HS-5 (cell line): ENCODE data around the gene MAST2.

Experiments used
- DNase-seq: peaks from one replicate; pipeline ENCODE4 v3.0.0-alpha.2; 2012; ENCODE audit warnings: low read depth

MAST2 gene

GRCh38 chr1:45982359-45982758 lies 178.9 kb downstream of the MAST2 start:
- DNase-seq: no peak

DNA sequence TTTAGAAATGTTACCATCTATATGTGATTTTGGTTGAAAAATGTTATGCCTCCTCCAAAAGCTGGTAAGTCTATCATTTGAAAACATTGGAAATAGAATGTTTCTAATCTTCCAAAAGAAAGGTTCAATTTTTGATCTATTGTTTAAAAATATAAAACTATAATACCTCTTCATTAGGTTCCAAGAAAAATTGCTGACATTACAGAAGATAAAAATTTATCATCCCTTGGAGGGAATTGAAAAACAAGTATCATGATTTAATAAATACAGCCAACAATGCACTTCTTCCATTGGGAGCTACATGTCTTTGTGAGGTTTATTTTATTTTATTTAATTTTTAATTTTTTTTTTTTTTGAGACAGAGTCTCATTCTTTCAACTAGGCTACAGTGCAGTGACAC lies 180.6 kb downstream of the MAST2 start:
- DNase-seq: no peak

- no peak for DNase-seq
These were observed 183.8 kb downstream of the MAST2 start for GRCh38 chr1:45987204-45987603.

DNA sequence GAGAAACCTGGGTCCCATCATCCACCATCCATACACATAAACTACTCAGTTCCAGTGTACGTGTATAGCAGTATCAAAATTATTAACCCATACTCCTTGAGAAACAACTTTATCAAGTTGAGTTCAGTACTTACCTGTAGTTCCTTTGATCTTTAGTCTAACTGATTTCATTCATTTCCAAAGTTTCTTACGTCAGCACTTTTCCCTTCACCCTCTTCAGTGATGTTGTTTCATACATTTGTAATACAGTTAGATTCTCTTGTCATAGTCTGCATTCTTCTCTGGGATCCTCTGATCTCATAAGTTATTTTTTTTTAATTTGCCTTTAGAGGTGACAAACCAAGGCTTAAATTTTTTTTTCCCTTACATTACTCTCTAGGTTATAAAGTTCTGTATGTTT lies 185.8 kb downstream of the MAST2 start:
- no peak for DNase-seq

DNA sequence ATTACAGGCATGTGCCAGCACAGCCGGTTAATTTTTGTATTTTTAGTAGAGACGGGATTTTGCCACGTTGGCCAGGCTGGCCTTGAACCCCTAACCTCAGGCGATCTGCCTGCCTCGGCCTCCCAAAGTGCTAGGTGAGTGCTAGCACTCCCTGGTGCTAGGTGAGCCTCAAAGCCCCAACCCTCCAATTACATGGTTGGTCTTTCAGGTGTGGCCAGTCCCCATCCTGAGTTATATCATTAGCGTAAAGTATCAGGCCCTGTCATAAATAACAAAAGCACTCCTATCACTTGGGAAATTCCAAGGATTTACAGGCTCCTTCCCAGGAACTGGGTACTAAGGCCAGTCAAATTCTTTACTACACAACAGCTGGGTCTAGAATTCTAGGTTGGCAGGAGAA lies 191.0 kb downstream of the MAST2 start:
- no peak for DNase-seq

- no peak for DNase-seq
These were observed 191.9 kb downstream of the MAST2 start for GRCh38 chr1:45995298-45995697.

- no peak for DNase-seq
These were observed 194.7 kb downstream of the MAST2 start for GRCh38 chr1:45998020-45998617.

- no peak for DNase-seq
These were observed 196.1 kb downstream of the MAST2 start for GRCh38 chr1:45999507-45999906.

- no peak for DNase-seq
These were observed 197.8 kb downstream of the MAST2 start for GRCh38 chr1:46001081-46001785.

DNA sequence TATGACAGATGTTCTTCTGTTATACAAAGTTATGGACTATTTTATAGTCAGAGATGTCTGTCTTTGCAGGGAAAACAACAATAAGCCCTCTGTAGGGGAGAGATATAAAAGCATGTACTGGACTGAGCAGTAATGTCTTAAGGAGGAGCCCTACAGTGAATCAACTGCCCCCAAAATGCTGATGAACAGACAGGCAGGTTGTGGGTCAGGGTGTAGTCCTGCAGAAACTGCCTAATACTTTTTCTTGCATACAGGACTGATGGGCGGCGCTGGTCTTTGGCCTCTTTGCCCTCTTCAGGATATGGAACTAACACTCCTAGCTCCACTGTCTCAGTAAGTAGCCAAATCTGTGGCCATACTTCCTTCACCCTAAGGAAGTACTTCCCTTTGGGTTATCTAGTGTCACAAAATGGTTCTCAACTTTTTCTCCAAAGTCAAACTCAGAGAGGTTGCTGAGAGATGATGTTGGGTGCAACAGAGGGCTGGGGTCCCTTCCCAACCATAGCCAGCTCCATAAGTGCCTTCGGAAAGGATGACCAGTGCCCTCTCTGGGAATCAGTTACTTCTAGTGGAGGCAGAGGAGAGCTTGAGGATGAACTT lies 199.2 kb downstream of the MAST2 start:
- DNase-seq: no peak

- DNase-seq: no peak
These were observed 199.9 kb downstream of the MAST2 start for GRCh38 chr1:46003315-46003714.

DNA sequence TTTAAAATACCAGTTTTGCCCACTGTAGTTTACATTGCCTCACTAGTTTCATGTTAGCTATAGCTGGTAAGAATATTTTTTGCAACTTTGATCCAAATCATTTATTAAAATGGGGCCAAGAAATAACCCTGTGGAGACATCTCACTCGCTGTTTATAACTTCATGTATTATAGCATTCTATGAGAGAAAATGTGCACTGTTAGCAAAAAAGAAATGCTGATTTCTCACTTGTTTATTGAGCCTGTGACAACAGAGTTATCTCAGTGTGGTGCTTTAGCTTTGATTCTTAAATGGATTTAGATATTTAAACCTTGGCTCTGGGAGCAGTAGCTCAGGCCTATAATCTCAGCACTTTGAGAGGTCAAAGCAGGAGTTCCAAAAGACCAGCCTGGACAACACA lies 201.1 kb downstream of the MAST2 start:
- DNase-seq: no peak

DNA sequence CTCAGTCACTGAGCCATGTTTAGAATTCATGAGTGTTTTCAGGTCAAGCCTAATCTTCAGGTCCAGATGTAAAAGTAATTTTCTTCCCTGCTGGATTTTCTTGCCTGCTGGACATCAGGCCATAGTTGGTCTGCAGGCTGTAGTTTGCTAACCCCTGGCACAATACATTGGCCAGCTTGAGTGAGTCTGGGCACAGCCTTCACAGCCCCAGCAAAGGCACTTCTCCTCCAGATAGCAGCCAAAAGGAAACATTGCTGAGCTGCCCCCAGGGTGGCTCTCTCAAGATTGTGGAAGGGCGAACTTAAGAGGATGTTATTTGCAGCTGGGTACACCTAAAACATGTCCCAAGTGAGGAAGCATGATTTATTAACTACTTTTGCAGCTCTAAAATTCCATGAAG lies 202.2 kb downstream of the MAST2 start:
- DNase-seq: no peak

- DNase-seq: no peak
These were observed 205.2 kb downstream of the MAST2 start for GRCh38 chr1:46008585-46008984.

GRCh38 chr1:46010611-46011010 lies 207.2 kb downstream of the MAST2 start:
- DNase-seq: no peak

GRCh38 chr1:46011121-46011695 lies 207.8 kb downstream of the MAST2 start:
- no peak for DNase-seq

- DNase-seq: no peak
These were observed 208.8 kb downstream of the MAST2 start for GRCh38 chr1:46012236-46012635.

GRCh38 chr1:46013581-46013980 lies 210.2 kb downstream of the MAST2 start:
- DNase-seq: no peak

DNA sequence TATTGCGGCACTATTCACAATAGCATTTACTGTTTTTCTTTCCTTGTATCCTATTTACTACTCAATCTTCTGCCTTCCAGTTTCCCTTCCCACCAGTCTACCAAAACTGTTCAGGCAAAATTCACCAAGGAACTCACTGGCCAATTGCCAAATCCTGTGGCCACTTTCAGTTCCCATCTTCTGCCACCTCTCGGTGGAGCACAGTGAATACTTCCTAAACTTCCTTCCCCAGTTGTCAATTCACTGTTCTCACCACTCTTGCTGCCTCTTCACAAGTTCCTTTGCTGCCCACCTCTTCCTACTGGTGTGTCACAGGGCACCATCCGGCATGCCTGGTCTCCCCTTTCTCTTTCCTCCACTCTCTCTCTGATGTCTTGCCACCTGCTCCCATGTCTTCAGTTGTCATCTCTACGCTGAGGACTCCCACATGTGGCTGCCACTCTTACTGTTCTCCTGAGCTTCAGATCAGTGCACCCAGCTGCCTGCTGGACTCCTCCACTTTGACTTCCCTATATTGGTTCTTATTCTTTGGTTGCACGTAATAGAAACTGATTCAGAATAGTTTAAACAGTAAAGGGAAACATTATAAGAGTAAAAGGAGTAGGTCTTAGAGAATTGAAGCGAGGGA lies 214.6 kb downstream of the MAST2 start:
- no peak for DNase-seq

GRCh38 chr1:46019348-46019747 lies 215.9 kb downstream of the MAST2 start:
- no peak for DNase-seq

DNA sequence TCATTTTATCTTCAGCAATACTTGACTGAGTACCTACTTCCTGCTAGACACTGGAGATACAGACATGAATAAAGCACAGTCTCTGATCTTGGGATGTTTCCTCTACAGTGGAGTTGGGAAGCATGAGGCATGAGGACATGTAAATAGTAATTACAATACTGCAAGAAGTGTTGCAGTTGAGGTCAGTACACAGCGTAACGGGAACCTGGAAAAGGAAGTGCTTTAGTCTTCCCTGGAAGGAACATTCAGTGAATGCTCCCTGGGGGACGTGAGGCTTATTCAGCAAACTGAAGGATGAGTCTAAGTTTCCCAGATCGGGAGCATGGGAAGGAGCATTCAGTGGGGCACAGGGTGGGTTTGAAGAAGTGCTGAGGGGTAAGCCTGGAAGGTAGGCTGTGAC lies 216.6 kb downstream of the MAST2 start:
- DNase-seq: no peak

- no peak for DNase-seq
These were observed 217.9 kb downstream of the MAST2 start for GRCh38 chr1:46021046-46021996.
